Measurements from ENCODE around the gene EFCAB6.

The EFCAB6 gene

GRCh38 chr22:43828725-43828997 is 16.6 kb upstream of the EFCAB6 start:
- DNase-seq, result no peak

DNA sequence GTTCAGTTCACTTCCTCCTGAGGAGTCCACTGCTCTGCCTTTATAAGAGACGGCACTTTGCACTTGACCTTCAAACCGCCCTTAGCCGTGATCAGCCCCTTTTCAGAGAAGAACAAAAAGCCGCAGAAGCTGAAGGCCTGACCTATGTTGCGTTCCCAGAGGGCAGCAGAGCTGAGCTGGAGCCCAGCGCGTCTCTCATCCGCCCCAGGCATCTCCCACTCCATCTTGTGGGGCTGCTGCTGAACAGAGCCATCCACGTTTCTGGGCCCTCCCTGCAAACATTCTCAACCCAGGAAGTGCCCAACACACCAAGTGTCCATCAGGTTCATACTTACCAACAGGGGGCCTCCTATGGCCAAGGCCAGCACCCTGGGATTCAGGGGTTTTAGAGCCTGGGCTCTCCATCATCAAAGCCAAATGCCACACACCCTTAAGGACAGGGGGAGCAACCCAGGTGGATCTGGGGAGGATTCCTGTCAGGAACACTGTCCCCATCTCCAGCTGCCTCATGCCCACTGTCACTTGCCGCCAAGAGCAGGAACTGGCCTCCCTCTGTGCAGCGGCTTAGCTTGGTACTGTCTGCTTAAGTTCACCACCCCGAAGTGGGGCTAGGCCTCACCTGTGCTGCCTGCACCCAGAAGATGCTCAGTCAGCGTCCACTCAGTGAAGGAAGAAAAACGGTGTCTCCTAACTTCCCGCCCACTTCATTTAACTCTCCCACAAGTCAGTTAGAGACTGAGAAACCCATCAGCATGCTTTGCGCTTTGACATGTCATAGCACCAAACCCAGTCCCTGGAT is 16.0 kb upstream of the EFCAB6 start:
- no peak for DNase-seq

DNA sequence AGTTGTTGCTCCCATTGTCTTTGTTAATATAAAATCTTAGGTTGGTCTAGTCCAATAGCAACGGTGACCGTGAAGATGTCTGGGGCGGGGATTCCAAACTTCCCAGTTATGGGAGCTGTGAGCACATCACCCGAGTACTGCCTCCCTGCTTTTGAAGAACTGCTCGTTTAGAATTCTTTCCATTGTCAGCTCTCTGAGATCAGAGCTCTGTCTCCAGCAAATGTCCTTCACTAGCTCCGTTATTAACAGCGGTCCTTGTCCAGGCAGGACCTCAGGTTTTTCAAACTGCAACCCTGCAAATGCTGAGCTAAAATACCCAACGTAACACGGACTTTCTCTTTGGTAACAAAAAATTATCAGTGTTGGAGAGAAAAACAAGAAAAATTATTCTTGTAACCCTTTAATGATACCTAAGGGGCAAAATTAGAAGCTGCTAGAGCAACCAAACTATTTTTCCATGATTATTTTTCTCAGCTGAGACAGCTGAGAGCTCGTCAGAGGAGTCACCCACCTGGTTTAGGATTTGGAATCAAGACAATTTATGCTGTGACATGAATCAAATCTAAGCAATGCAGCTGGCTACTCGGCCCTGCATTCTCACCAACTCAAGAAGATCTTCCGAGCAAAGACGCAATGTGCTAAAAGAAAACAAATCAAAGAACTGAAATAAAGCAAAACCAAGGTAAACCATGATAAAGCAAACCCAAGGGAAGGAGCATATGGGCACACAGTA is 15.1 kb upstream of the EFCAB6 start:
- DNase-seq, result no peak

DNA sequence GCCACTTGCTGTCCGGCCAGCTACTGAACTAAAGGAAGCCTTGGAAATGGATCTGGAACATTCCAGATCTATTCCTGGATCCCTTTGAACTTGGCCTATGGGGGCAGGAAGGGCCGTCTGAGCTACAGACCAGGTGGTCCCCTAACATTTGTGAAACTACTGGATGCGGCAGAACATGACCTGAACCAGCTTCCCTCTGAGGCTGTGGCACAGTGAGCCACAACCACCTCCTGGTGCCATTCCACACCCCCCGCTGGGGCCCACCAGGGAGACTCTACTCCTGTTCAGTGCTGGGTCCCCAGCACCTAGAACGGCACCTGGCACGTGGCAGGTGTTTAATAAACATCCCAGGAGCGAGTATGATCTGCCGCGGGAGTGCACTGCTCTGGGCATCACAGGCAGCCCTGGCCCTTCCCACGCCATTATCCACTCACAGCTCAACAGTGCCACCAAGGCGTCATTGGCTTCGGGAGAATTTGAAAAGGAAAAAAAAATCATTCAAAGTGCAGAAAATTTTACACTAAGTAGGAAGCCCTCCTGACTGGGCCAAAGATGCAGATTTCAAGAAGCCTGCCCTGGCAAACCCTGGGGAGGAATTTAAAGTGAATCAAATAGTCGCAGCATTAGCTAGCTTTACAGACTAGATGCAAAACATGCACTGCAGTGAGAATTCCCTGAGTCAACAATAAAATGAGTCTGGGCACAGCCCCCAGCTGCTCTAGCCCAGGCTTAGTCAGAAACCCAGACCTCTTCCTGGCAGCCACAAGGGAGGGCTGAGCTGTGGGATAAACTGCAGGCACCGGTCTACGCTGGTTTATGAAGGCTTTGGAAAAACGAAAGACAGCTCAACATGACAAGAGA is 14.3 kb upstream of the EFCAB6 start:
- DNase-seq, result no peak

DNA sequence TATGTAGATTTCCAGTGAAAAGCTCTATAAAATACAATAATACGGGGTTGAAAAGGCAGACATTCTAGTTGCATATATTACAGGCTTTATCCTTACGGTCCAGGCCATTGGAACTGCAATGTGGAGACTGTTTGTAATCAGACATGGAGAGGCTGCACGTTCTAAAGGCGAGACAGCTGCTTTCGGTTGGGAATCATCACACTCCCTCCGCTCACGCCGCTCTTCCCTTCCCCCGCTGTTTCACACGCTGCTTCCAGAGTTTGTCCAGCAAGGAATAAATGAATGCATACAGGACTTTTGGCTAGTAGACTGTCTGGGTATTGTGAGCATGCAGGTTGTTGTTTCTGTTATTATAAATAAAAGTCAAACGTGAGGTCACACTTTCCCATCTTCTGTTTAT is 13.5 kb upstream of the EFCAB6 start:
- DNase-seq, result no peak

- no peak for DNase-seq
Observed at GRCh38 chr22:43824724-43825420, 12.8 kb upstream of the EFCAB6 start.

DNA sequence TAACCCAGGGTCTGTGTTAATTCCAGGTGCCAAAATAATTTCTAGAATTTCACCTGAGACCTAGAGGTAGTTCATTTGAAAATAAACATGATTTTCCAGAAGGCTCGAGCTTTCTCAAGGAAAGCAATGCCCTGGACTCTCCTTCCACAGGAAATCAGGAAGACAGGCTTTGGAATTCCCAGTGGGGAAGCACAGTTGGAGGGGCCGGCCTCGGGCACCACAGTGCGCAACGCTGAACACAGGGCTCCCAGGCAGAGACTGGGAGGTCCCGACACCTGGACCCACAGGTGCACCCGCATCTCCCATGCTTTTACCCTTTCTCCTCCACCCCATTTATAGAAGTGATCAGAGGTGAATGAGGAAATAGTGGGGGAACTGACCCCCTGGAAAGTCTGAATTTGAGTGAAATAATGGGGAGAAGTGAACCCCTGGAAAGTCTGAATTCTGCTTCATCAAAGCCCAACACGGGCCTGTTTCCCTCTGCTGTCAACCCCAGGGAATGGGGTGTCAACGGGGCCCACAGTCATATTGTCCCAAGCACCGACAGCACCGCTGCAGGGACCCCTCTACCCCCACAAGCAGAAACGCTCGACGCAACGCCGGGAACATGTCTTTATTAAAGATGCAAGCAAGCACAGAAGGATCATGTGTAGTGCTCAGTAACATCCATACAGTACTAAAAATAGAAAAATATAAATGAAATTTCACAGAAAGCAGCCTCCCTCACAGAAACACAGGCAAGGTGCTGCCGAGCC is 12.0 kb upstream of the EFCAB6 start:
- DNase-seq, result no peak

DNA sequence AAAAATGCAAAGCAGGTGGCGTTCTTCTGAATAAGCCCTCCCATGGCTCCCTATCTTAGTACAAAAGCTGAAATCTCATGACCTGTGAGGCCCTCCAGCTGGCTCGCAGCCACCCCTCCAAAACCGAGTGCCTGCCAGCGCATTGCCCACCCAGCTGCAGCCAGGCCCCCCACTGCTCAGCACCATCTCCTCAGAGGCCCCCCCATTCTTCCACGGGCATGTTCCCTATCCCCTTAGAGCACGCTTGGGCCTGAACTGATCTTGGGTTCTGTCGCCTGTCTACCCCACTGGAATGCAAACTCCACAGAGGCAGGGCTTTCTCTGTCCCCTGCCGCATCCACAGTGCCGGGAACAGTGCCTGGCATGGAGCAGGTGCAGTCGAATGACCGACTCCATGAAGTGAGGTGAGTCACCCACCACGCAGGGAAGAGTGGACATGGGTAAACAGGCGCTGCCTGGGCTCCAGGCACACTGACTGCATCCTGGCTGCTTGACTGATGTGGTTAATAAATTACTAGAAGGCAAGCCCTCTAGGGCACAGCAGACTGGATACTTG is 11.3 kb upstream of the EFCAB6 start:
- DNase-seq, result no peak

DNA sequence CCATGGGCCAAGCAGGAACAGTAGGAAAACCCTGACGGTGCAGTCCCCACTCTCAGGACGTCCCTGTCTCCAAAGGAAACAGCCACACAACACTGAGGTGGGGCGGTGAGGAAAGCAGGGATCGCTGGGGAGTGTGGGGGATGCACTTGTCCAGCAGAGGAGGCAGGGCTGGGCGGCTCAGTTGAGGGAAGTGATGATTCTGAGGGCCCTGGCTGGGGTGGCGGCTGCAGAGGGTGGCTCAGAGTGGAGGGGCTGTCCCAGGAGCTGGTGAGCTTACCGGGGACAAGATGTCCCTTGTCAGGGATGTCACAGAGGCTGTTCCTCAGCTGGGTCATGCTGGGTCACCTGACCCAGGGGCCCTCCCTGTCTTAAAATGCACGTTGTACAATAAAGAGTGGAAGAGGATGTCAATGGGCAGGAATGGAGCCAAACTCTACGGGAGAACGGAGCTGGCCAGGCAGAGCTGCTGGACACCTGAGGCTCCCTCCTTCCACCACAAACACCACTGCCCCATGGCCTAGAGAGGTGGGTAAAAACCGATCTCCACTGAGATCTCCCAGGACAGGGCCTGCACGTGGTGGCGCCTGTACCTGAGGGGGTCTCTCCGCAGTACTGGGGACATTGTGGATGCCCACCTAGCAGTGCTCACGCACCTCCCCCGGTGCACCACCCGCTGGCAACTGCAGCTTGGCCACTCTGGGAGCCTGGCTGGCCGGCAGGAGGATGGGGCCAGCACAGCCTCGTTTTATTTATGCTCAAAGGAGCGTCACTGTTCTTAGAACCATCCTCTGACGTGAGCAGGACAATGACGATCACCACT is 9.7 kb upstream of the EFCAB6 start:
- no peak for DNase-seq

GRCh38 chr22:43820651-43821305 is 8.7 kb upstream of the EFCAB6 start:
- DNase-seq, result no peak

DNA sequence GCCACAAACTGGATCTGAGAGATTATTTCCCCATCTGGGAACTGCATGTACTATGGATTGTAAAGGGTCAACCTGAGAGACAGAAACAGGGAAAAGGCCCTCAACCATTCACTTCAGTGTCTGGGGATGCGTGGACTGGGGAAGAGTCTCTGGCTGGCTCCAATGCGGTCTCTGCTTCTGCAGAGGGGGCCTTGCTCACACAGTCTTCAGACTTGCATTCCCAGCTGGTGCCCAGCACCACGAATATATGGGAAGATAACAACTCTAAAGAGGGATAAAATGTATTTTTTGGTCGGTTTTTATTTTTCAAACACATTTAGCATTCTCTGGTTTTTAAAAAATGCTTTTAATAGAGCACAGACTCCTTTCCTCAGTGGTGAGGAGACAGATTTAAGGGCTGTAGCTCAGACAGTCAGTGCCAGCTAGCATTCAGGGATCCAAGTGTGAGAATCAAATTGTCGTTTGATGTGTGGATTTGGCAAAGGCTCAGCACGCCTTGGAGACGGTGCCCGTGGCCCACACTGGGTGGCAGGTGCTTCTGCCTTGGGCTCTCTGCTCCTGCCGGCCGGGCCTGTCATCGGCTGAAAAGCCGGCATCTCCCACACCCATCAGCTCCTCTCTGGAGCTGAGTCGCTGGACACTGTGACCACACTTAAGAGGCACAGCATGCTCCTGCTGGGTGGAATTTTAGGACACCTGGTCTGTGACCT is 8.0 kb upstream of the EFCAB6 start:
- no peak for DNase-seq

GRCh38 chr22:43819421-43819921 is 7.4 kb upstream of the EFCAB6 start:
- no peak for DNase-seq

- no peak for DNase-seq
Observed at GRCh38 chr22:43818981-43819380, 6.9 kb upstream of the EFCAB6 start.

GRCh38 chr22:43817402-43817801 is 5.3 kb upstream of the EFCAB6 start:
- DNase-seq, result no peak

GRCh38 chr22:43814264-43814663 is 2.2 kb upstream of the EFCAB6 start:
- DNase-seq, result no peak

- no peak for DNase-seq
Observed at GRCh38 chr22:43812890-43813289, 785 bp upstream of the EFCAB6 start.

DNA sequence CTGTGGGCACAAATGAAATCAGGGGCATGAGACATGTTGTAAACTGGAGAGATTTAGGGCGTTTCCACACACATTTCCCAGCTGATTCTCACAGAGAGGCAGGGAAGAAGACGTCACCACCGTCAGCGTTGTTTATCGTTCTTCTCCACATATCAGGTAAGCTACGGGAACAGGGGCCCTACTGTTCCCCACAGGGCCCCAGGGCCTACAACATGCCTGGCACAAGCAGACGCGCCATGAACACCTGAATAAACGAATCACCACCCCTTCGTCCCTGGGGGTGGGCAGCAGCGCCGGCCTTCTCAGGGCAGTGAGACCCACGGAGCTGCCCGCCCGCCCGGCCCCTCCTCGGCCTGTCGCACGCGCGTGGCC is 342 bp downstream of the EFCAB6 start:
- no peak for DNase-seq

DNA sequence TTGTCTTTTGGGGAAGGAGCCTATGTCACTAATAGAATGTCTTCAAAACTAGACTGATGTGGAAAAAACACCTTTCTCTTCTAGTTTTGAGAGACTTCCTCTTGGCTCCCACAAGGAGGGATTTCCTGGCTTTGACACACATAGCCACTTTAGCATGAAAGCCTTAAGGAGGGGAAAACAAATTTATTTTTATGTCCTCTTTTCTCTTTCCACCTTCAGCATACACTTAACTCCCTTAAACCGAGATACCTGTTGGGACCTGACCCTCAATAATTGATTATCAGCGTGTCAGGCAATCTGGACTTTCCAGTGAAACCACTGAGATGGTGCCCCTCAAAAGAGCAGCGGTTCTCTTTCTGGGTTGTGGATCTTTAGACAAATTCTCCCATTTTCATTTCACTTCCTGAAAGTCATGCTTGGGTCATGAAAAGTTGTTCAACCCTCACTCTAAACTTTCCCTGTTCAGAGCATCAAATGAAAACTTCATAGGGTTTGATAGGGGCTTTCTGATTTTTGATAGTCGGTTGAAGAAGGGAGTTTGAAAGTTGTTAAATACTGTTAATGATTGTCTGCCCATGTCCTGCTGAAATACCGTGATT is 9.1 kb downstream of the EFCAB6 start:
- no peak for DNase-seq

- no peak for DNase-seq
Observed at GRCh38 chr22:43800970-43801369, 11.1 kb downstream of the EFCAB6 start.
